Activated CD4-positive, alpha-beta T cell treated with anti-CD3 and anti-CD28 coated beads, Interleukin-2, amount 50 U/mL, for 48 hours (primary cell): ENCODE results near the gene DCAF11.
A peak's percentile ranks its signal among the peaks of the same experiment; 100 is the strongest.

Source experiments
- DNase-seq, 2 experiments: peaks; one replicate each; pipeline ENCODE4 v3.0.0-alpha.2; 2020

The DCAF11 gene

DNA sequence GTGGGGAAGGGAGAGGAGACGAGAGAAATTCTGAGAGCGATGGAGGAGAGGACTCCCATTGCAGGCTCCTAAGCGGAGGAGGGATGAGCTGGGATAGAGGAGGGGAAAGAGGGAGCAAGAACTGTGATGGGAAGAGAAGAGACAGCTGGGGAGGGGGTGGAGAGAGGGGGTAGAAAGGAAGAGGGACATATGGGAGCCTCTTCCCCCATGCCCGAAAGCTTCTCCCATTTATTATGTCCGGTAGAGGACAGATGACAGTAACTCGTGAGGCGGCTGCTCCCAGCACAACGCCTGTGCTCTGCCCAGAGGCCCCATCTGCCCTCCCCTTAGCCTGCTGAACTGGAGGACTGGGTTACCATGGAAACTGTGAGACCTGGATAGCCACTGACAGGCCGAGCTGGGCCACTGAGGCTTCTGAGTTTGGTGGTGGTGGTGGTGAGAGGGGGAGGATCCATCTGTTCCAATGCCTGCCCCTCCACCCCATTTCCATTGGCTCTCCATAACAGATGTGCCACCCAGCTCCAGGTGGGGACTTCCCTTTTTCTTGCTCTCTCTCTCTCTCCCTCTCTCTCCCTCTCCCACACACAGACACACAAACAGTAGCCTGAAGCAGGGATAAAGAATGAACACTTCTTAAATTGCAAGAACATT lies 35.0 kb upstream of the DCAF11 start:
- DNase-seq, result no peak

DNA sequence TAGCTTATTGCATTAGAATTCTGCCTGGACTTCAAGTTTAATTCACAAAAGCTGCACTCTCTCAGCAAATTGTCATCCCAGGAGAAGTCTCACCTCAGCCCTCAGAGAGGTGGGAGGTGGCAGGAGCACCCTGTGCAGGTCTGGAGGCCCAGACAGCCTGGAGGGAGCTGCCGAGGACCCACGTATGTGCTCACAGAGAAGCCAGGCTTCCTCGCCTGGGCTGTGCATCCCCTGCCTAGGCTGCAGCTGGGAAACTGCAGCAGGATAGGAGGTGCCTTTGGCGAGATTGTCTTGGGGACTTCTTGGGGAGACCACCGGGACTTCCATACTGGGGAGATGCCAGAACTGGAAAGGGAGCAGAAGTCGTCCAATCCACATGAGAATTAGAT lies 34.4 kb upstream of the DCAF11 start:
- DNase-seq, result no peak

DNA sequence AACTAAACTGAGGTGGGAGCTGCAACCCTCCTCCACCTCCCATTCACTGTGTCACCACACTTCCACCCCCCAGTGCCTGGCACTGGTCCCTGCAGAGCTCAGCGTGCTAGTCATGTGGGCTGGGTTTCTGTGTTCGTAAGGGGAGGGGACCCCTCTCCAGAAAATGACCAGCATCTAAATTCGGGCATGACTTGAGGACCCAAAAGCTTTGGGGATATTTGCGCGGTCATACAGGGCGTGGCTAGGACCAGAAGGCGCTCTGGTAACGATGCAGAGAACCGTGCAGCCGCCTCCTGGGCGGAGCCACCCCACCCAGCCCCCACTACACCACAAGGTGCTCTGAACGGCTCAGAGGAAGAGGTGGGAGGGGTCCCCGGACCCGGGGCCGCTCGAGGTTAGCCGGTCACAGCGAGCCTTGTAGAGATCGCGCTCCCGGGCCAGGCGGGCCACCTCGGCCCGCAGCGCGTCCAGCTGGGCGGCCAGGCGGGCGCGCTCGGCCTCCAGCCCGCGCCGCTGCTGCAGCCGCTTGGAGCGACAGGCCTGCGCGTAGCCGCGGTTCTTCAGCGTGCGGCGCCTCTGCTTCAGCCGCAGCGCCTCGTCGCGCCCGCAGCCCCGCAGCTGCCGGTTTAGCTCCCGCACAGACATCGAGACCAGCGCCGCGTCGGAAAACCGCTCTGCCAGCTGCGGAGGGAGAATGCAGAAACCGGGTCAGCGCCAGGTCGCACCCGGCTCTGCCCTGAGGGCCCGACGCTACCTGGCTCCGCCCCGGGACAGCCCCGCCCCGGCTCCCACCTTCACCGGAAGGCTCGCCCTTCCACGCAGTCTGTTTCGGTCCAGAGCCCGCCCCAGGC lies 33.5 kb upstream of the DCAF11 start:
- DNase-seq, result peak; percentile 80 to 83

DNA sequence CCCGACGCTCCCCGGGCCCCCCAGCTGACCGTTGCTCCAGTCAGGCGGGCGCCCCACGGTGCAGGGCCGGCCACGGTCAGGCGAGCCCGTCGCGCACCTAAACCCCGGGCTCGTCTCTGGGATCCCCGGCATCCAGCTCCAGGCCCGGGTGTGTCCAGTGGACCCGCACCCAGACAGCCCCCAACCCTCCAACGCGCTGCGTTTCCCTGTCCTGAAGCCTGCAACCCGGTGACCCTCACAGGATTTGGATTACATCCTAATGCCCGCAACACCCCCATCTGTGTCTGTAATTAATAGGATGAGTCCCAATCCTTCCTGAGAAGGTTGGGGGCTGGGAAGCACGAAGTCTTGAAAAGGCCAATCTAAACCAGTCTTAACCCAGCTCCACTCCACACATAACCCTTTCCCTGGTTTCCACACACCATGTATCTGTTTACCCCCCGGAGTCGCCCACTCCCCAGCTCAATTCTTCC lies 32.8 kb upstream of the DCAF11 start:
- no peak for DNase-seq

DNA sequence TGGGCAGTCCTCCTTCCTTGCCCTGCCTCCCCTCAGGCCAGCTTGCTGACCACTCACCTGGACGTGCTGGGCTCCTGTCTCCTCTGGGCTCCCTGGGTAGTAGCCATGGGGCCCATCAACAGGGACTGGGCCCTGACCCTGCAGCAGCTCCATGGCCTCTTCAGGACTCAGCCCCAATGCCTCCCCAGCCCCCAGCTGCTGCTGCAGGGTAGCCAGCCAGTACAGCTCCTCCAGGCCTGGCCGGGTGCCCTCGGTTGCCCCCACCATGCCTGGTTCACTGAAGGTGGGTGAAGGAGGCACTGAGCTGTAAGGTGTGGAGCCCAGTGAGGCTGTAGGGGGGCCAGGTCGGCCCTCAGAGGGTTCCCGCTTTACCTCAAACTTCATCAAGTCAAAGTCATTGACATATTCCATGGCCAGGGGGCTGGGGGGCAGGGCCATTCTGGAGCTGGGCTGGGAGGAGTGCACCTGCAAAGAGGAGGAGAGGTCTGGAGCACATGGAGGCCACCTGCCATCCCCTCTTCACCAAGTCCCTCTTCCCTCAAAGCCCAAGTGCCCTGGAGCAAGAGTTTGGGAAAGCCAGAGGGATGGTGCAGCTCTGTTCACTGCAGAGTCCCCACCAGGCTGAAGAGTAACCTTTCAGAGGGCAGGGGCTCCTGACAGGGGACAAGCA lies 32.0 kb upstream of the DCAF11 start:
- DNase-seq, result no peak

DNA sequence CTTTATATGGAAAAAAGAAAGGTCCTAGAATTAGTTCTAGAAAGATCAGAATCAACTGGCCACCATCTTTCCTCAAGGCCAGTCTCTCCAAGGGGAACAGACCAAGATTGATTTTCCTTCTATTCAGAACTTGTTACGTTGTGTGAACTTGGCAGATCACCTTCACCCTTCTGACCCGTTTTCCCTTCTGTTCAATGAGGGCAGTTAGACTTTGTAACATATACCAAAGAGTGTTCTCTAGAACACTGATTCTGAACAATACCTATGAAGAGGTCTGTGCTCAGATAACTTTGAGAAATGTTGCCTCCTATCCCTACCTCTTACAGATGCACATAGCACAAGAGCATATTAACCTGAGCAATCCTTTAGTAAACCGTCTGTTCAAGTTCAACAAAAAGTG lies 31.1 kb upstream of the DCAF11 start:
- DNase-seq, result no peak

DNA sequence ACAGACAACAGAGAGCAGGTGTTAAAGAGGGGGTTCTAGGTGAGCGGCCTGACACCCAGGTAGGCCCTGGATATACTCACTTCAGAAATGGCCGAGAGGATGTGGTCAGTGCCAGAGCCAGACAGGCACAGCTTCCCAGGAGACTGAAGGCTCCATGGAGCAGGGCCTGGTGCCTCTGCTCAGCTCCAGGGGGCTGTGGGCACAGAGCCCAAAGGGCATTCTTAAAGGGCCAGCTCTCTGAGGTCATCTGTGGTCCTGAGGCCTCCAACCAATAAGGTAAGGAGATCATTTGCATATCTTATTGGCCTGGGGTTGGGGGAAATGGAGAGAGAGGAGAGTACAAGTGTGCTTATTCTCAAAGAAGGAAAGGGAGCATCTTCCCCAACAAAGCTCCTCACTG lies 30.1 kb upstream of the DCAF11 start:
- DNase-seq, result no peak

DNA sequence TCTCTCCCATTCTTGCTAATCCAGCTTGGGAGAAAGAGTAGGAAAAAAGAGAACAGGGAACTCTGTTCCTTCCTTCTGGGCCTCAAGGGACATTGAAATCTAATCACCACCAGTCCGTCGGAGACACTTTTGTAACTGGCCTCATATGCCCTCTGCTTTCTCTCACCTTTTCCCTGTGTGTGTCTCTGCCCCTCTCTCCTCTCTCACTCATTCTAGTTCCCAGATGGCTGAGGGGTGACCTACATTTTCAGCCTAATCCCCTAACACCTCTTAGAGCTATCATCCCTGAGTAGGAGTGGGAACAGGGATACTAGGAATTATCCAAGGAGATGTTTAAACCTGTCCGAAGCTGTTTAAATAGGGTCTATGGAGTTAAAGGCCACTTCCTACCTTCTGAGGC lies 29.4 kb upstream of the DCAF11 start:
- no peak for DNase-seq

DNA sequence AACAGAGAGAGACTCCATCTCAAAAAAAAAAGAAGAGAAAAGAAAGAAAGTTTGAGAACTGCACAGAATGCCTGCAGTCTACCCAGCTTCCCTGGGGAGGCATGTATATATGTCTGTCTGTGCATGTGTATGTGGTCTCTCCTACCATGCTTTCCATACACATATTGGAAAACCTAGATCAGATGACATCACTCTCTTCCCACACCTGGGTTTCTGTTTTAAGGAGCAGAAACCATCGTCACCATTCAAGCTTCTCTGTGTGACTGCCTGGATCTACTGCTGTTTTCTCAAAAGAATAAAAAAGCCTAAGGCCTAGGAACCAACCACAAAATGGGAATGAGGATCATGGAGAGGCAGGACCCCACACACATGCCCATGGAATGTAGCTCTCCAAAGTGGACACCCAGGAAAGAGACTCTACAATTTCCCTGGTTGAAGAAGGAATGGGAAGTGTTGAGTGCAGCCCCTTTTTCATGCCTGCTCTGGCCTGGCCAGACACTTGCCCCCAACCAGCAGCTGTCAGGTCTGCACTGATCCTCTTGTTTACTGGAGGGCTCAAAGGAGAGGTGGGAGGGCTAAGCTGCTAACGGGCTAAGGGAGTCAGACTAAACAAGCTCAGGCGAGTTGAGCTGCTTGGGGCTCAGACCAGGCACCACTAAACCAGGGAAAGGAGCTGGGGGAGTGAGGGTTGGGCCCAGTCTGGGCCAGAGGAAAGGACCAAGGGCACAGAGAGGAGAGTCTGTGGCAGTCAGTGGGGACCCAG lies 28.2 kb upstream of the DCAF11 start:
- no peak for DNase-seq

DNA sequence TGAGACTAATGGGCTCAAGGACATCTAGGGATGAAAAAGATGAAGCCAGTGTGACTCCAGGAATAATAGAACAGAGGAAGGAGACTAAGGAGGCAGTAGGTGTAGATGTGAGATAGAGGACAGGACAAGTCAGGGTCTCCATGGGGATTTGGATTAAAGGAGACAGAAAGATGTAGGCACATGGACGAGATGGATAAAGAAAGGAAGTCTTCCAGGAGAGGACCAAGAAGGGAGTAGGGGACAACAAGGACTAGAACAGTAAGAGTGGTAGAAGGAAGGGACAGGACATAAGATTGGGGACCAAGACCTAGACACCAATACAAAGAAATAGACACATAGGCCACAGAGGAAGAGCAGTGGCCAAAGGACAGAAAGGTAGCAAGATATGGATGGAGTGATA lies 27.6 kb upstream of the DCAF11 start:
- no peak for DNase-seq

DNA sequence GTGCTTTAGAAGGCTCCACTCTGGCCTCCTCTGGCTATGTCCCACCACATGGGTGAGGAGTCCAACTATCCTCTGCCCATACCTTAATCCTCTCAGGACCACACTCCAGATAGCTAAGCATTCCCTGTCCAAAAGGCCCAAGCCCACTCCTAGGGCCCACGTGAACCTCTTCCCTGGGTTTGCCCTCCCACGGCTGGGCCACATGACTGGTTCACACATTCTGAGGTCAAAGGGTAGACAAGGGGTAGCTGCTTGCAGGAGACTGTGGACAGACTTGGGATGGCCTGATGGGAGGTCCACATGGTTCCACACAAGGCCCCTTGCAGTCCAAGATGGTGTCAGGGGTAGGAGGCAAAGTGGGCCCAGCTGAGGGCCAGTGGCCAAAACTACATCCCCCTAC lies 26.5 kb upstream of the DCAF11 start:
- no peak for DNase-seq

DNA sequence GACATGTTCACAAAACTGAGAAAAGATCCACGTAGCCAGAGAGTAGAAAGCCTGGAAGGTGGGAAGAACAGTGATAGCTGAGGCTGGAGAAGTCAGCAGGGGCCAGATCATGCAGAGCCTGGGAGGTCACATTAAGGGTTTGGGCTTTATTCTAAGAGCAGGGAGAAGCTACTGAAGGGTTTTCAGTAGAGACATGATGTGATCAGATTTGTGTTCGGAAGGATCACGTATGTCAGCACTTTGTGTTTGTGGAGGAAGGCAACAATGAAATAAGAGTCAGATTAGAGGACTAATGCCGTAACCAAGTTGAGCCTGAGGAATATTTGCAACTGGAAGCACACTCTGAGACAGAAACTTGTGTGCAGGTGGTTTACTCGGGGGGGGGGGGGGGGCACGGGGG lies 24.7 kb upstream of the DCAF11 start:
- DNase-seq, result no peak

DNA sequence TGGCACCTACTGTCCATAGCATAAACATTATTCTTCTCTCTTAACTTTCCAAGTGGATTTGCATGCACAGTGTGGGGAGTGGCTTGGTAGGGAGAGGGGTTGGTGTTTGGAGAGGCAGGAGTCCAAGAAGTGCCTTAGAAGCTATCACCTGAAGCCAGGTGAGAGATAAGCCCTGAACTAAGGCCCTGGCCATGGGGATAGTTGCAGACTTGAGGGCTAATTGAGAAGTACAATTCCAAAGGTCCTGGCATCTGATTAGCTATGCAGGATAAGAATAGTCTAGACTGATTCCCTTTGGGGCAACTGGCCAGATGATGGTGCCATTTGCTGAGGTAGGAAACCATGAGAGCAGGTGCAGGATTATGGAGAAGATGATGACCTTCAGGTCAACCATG lies 22.5 kb upstream of the DCAF11 start:
- DNase-seq, result no peak

DNA sequence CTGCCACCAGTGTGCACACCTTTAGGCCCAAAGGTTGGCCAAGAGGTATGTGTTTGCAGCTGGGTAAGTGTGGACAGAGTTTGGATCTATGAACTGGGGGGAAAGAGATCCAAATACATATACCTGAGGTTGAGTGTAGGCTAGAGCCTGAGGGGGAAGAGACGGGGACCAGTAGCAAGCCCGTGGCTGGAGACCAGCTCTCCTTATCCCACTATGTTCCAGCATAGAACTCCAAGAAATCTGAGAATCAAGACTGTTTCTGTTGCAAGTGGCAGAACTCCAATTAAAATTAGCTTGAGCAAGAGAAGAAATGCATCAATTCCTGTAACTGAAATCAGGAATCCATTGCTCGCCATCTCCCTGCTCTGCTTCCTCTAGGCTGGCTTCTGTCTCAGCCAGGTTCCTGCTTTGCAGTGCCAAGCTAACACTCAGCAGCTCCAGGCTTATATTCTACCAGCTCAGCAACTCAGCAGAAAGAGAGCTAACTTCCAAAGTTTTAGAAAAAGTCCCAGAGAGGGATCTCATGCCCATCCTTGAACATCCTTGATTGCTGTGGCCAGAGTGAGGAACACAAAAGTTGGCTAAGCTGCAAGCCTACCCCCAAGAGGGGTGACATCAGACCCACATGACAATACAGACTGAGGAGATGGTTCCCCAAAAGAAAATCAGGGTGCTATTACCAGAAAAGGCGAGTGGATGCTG lies 21.9 kb upstream of the DCAF11 start:
- DNase-seq, result no peak

DNA sequence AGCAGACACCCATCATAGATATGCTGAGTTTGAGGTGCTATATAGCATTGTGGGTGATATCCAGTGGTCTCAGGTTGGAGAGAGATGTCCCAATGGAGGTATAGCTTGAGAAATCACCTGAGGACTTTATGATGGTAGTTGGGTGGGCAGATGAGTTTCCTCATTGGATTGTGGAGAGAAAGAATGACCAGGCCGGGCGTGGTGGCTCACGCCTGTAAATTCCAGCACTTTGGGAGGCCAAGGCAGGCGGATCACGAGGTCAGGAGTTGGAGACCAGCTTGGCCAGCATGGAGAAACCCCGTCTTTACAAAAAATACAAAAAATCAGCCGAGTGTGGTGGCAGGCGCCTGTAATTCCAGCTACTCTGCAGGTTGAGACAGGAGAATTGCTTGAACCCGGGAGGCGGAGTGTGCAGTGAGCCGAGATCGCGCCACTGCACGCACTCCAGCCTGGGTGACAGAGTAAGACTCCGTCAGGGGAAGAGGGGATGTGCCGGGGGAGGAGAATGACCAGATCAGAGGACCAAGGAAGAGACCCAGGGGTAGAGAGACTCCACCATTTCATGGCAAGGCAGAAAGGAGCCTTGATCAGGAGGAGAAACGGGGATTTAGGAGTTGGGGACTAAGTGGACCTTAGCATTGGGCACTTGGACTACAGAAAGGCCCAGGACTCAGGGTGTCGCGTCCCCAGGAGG lies 21.2 kb upstream of the DCAF11 start:
- peak in 1 of 2 experiments; percentile 13 for DNase-seq

DNA sequence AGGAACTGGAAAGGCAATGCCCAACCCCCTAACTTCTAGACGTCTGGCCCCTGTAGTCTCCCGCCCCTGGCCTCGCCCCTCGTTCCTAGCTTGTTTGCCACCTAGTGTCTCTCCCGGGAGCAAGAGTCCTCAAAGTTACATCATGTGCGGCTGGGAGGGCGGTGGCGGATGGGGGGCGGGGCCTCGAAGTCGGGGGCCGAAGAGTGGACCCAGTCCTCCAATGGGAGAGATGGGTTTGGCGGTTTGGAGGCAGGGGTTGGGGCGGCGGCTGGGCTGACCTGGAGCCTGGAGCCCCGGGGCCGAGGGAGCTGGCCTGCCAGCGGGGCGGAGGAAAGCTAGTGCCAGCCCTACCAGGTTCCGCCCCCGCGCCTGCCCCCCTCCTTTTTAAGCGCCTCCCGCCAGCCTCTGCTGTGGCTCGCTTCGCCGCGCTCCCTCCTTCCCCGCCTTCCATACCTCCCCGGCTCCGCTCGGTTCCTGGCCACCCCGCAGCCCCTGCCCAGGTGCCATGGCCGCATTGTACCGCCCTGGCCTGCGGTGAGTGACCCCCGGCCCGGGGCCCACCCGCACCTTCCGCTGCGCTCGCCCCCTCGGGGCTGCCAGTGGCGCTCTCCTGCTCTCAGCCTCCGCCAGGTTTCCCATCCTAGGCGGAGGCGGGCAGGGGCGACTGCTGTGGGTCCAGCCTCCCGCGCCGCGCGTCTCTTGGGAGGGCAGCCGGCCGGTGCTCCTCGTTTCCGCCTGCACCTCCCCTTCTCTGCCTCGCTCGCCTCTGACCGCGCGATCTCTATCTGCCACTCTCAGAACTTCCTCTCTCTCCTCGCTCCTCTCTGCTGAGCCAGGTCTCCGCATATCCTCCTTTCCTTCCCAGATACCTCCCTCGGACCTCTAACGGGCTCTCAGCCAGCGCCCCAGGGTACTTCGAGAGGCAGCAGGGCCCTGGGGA lies 20.4 kb upstream of the DCAF11 start, which contains the start of gene PCK2:
PCK2 (plus strand) TSS at position 411 of the 940 bp plus-strand sequence; CDS start at position 506, 95 bp downstream.
- DNase-seq, result peak; percentile 91 to 93

DNA sequence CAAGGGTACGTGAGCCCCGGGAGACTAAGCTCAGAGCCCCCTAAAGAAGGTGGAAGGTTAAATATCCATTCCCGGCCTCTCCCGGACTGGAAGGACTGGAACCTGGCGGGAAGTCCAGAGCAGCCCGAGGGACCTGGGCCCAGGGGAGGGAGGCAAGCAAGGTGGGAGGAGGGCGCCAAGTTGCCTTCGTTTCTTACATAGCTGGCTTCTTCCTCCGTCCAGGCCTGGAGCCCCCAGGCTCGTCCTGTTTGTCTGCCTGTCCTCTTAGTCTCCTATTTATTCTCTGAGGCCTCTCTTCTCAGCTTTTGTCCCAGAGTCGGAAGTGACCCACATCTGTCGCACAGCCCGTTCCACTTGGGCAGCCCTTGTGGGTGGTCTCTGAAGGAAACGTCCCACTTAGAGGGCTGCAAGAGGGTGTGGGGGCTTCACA lies 19.7 kb upstream of the DCAF11 start:
- peak in 1 of 2 experiments; percentile 26 for DNase-seq

DNA sequence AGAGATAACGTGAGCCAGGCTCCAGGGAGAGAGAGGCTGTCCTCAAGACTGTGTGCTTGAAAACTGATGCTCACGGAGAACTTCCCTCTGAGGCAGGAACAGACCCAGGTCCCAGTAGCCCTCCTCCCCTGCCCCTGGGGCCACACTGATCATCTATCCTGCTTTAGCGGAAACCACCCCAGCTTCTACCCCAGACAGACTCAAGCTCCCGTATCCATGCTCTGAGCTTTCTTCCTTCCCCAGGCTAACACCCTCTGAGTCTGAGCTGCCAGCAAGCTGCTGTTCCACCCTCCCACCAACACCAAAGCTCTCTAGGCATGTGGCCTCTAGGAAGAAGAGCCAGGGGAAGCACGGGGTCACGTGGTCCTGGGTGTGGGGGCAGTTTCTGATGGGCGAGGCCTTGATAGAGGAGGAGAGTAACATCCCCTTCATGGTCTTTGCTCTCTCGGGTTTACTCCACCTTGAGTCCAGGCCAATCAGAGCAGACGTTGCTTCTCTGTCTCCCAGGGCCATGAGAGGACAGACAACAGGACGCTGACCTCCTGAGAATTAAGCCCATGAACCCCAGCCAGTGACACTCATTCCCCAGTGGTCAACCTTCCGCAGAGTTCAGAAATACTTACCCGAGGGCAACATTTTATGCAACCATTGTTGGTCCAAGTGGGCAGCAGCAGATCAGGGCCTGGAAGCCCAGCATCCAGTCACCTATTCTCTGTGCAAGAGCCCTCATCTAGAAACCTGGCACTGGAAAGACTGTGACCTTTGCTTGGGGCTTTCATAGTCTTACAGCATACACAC lies 19.1 kb upstream of the DCAF11 start:
- DNase-seq, result peak; percentile 74 to 83

DNA sequence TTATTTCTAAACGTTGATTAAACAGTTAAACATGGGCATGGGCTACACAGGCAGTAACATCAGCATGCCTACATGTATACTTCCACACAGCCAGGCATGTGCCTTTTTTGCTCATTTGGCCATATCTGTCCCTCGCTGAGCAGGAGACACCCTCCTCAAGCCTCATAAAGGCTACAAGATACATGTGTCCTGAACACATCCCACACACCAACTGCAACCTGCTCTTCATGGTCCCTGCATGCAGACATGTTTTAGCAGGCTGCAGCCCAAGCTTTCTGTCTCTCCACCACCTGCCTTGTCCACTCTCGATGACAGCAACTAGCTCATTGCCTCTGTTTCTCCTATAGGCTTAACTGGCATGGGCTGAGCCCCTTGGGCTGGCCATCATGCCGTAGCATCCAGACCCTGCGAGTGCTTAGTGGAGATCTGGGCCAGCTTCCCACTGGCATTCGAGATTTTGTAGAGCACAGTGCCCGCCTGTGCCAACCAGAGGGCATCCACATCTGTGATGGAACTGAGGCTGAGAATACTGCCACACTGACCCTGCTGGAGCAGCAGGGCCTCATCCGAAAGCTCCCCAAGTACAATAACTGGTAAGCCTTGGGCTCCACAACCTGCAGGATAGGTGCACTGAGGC lies 17.9 kb upstream of the DCAF11 start:
- no peak for DNase-seq
